ENCODE results near the gene GFRA3.
"Not testable (repeated sequence)": the region's sequence is repeated elsewhere in the genome, so short reads cannot be mapped to it uniquely, and the experiment has no call there.

Gene GFRA3, protein sequence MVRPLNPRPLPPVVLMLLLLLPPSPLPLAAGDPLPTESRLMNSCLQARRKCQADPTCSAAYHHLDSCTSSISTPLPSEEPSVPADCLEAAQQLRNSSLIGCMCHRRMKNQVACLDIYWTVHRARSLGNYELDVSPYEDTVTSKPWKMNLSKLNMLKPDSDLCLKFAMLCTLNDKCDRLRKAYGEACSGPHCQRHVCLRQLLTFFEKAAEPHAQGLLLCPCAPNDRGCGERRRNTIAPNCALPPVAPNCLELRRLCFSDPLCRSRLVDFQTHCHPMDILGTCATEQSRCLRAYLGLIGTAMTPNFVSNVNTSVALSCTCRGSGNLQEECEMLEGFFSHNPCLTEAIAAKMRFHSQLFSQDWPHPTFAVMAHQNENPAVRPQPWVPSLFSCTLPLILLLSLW

DNA sequence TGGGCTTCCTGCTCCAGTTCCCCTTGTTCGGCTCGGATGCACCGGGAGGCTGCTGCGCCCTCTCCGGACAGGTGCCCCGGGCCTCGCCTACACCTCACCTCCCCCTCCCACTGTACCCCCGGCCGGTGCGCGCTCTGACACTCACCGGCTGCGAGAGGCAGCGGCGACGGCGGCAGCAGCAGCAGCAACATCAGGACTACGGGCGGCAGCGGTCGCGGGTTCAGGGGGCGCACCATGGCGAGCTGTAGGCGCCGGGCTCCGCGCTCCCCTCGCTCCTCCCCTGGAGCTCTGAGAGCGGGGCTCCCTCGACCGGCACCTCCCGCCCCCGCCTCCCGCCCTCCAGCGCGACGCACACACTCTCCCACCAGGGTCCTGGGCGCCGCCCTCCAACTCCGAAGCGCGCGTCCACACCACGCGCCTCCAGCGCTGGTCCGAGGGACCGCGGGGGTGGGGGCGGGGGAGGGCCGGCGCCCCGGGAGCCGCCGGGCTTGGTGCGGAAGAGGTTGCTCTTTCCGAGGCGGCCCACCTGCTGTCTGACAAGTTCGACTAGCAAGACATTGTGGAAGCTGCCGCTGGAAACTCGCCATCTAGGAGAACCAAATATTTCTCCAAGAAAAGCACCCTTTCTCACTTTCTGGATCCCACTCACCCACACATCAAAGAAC, at the start of gene GFRA3:
Gene GFRA3 (minus strand): TSS at position 433 of the 665 bp plus-strand sequence. CDS start 197 bp downstream, at position 236.
- no peak for DNase-seq

DNA sequence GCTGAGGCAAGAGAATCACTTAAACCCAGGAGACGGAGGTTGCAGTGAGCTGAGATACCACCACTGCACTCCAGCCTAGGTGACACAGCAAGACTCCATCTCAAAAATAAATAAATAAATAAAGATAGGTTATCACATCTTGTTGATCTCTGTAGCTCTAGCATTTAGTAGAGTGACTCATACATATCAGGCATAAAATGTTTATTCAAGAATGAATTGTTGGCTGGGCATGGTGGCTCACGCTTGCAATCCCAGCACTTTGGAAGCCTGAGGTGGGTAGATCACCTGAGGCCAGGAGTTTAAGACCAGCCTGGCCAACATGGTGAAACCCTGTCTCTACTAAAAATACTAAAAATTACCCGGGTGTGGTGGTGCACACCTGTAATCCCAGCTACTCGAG, 43.8 kb upstream of the GFRA3 start:
- DNase-seq, result not testable (repeated sequence)

DNA sequence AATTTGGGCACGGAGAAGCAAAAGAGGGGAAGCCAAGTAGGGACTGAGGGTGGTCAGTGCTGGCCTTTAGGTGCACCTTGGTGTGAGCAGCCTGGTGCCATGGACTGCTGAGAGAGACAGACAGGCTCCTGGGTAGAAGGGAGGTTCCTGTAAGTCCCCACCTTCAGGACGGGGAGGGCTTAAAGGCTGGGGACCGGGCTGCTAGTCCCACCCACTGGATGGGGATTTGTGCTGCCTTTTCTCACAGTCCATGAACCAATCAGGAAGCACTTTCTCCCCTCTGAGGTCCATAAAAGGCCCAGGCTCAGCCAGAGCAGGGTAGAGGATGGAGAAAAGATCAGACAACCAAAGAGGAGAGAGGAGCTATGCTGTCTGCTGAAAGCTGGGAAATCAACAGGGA, 41.9 kb upstream of the GFRA3 start:
- no peak for DNase-seq

DNA sequence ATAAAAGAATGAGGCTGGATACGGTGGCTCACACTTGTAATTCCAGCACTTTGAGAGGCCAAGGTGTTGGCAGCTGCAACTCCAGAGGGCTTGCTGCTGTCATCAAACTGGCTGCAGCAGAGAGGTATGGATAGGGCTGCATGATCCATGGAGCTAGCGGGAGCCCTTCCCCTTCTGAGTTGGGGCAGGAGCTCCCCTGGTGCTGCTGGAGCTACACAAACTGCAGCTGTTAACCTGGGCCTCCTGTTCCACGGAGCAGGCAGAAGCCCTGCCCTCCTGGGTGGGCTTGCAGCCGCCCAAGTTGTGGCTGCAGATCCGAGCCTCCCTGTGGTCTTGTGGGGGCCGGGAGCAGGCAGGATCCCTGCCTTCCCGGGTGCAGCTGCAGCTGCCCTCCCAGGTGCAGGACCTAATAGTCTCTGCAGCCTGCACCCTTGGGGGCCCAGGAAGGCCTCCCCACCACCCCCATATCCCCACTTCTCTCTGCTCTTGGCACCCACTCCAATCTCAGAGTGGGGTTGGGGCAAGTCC, 41.4 kb upstream of the GFRA3 start:
- DNase-seq, result no peak

DNA sequence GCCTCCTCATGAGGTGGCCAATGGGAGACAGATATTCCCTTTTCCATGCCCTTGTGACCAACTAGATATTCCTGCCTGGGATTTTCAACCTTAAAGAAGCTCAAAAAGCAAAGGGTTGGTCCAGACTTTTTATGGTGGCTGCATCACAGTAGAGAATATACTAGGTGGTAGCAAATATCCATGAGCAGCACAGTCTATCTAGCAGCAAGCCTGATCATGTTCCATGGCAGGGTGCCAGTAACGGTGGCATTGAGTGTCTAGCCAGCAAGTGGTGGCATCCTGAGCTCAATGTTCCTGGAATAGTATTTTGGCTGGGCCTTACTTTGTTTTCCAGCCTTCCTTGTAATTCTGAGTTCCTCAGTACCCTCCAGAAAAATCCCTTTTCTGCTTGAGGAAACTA, 31.4 kb upstream of the GFRA3 start:
- no peak for DNase-seq

DNA sequence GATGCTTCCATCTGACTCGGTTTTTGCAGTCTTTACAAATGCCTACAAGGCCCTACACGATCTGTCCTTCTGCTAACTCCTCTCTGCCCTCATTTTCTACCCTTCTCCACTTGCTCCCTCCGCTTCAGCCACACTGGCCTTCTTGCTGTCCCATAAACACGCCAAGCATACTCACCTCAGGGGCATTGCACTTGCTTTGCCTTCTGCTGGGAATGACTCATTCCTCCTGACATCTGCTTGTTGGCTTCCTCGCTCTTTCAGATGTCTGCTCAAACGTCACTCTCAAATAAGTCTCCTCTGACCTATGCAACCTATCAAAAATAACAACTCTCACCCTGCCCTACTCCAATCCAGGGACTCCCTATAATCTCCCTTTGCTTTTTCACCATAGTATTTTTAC, 29.0 kb upstream of the GFRA3 start:
- no peak for DNase-seq

DNA sequence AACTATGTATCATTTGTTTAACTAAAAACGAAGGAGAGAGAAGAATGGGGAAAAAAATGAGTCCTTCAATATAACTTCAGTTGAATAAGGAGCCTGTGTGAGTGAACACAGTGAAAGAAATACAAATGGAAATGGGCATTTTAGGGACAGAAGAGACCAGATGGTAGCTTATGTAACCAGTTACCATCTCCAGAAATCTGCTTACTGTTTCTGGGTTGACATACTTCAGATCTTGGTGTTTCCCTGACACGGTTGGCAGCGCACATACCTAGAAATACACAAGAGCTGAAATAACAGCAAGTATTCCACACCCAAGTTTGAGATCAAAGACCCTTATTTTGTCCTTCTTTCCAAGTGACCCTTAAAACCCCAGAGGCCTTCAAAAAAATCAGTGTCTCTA, 14.9 kb upstream of the GFRA3 start:
- no peak for DNase-seq

DNA sequence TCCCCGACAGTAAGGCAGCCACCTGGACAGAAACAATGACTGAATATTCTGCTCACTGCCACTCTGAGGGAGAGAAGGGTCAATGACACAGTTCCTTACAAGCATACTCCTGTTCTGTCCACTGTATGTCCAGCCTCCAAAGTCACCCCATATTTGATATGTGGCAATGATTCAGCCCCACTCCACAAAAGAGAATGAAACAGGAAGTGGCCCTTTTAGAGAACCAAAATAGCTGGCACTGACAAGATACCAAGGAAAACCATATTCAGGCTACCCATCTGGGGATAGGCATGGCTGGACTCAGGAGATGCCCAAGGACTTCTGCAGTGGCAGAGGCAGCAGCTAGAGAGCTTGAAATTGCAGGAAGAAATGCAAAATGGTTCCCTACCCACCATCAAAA, 12.8 kb upstream of the GFRA3 start:
- no peak for DNase-seq

DNA sequence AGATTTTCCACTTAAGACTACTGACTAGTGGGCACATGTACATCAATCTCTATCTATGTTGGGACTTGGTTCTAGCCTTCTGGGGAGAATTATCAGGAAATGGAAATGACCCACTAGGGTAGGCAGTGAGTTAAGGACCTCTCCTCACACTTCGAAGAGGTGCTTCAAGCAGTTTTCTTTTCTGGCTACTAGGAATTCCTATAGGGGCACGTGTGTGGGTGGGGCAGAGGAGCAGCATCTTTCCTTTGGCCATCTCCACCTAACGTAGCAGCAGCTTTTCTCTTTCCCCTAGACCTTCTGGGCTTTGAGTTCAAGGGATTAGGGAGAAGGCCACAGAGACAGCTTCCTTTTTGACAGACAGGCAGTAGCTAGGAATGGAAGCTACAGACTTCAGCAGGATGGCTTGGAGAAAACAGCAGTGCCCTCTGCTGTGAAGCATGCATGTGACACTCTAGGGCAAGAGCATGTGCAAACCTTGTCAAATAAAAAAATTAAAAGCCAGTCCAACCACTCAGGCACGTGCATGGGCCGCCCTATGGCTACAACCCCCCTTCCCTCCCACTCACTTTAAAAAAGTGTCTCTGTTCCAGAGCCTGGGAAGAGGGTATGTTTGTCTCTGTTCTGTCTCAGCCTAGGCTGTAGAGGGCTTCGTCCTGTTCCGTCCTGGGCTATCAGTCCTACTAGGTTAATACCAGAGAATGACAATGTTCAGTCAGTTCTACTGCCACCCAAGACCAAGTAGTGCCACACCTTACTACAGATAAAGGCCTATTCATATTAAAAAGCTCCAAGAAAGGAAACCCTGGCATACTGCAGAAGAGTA, 8.7 kb upstream of the GFRA3 start:
- DNase-seq, result no peak

DNA sequence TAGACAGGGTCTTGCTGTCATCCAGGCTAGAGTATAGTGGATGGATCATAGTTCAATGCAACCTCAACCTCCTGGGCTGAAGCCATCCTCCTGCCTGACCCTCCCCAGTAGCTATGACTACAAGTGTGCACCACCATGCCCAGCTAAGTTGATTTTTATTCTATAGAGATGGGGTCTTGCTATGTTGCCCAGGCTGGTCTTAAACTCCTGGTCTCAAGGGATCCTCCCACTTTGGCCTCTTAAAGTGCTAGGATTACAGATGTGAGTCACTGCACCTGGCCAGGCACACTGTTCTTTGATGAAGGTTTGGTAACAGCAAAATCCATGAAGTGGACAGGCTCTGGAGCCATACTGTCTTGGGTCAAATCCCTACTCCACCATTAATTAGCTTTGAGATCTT, 6.5 kb upstream of the GFRA3 start:
- no peak for DNase-seq

DNA sequence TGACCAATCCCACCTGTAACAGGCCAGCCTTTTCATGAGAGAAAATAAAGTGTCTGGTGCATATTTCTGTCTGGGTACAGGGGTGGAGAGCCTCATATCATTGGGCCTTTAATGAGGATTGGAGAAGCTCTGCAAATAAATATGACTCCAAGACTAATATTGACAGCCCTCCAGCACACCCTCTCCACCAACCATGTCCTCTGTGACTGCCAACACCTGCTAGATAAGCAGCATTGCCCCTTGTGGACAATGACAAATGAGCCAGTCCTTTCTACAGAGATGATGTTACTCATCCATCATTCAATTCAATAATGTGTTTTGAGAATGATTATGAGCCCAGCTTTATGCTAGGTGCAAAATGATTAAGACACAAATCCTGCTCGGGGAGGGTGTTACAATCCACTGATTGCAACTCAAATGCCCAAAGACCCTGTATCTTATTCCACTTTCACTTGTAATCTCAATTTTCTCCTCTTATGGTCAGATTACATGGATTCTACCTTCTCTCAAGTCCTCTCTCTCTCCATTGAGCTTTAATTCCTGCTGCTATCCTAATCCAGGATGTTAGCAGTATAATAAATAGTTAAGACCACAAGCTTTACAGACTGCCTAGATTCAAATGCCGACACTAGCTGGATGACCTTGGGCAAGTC, 2.1 kb upstream of the GFRA3 start:
- no peak for DNase-seq

DNA sequence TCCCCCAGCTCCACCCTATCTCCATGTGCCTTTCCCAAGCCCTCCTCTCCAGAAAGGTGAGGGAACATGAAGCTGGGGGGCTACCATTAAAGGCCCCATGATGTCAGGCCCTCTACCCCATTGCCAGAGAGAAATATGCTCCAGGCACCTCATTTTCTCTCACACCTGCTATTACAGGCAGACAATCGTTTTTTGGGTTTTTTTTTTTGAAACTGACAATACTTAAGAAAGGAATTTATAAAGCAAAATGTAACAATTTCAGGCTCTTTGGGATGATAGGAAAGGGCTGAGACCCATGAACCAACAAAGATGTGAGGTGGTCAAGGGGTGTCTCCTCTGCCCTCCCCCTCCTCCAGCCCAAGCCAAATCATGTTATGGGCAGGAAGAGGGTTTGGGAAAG, 1.5 kb upstream of the GFRA3 start:
- DNase-seq, result no peak

DNA sequence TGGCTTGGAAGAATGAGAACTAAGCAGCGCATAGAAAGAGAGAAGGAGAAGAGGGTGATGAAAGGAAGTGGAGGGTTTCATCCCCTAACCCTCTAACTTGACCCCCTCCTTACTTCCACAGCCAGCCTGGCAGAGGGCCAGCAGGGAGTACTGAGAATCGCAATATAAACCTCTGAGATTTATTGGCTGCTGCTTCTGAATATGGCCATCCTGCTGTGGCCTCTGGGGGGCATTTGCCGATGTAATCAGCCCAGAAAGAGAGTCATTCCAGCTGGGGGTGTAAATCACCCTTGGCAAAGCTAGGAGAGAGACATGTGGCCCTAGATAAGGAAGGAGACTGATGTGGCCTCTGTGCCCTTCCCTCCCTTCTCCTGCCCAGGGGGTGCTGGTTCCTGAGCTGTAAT, 960 bp upstream of the GFRA3 start:
- DNase-seq, result no peak

DNA sequence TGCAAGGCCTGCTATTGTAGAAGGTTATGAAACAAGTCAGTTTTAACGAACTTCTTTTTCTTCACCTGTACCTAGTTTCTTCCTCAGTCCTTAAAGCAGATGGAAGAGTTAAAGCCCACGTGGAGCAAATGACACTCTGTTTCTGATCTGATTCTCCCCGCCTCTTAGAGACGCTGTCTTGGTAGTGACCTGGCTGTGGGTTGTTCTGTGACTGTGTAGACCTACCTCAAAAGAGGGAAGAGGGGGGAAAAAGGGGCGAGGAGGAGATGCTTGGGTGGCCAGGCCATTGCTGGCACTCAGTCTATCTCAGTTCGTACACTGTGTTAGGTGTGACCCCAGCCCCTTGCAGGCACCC, 610 bp downstream of the GFRA3 start:
- DNase-seq, result no peak

DNA sequence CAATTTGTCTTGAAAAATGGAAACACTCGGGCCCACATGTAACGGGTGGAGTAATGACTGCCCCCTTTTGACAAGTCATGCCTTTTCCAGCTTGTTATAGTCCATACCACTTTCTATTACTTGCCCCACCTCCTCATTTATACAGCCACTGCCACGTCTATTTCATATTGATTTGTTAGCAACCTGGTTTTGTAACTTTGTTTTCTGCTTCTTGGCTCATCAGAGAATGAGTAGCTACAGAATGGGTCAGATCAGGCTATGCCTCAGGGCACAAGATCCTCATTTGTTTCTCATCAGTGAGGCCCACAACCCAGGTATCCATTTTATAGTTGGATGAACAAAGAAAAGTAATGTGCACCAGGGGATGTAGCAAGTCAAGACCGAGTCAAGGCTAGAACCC, 1.7 kb downstream of the GFRA3 start:
- no peak for DNase-seq

DNA sequence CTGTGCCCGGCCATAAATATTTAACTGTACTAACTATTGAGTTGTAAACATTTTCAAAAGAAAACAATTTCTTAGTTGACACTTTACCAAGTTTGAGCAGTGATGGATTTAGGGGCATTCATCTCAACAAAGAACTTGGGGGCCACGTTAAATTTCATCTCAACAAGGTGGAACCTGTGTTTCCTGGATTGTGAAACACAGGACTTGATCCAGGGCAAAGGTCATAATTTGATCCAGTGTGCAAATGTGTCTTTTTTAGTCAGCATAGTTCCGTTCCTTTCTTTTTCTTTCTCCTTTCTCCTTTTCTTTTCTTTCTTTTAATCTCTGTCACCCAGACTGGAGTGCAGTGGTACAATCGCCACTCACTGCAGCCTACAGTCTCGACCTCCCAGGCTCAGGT, 3.1 kb downstream of the GFRA3 start:
- DNase-seq, result no peak

DNA sequence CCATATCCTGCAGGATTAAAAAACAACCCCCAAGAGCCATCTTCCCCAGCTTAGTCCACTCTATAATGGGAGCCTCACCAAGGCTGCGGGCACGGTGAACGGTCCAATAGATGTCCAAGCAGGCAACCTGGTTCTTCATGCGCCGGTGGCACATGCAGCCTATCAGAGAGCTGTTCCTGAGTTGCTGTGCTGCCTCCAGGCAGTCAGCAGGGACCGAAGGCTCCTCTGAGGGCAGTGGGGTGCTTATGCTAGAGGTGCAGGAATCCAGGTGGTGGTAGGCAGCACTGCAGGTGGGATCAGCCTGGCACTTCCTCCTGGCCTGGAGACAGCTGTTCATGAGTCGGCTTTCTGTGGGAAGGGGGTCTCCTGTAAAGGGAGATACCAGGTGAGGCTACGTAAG, 10.2 kb downstream of the GFRA3 start:
- DNase-seq, result no peak

DNA sequence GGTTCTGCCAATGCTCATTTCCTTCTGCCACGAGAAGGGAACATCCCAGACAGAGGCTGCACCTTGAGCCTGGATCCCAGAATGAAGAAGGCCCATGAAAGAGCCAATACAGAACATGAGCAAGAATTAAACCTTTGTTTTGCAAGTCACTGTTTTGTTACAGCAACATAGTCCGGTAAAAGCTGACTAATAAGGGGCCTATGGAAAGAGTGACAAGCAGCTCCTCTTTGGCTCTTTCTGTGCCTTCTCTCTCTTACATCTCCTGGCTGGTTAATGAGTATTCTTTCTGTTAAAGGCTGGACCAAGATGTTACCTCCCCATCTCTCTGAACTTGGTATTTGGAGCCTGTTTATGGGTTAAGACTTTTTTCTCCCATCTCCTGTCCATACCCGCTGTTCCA, 10.8 kb downstream of the GFRA3 start:
- DNase-seq, result no peak

DNA sequence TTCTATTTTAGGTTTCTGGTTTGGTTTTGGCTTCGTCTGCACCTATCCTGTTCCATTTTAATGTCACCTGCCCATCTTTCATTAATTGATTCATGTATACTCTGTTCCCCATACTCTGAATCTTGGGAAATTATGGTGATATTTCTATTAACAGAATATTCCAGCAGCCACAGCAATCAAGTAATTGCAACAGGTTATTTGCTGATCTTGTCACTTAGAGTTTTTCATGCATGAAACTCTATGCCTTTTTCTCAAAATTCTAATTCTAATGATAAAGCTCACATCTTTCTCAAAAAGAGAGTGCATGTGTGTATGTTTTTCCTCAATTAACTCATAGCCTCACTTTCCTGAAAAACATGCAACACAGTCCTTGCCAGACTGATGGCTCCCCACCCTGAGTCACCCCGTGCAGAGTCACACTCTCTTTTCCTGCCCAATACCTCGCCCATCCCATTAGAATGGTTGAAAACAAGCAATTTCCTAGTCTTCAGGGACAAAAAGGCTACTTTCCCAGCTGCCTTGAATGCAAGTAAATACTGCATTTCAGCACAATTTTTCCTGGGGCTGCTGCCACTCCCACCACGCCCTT, 15.6 kb downstream of the GFRA3 start:
- no peak for DNase-seq

DNA sequence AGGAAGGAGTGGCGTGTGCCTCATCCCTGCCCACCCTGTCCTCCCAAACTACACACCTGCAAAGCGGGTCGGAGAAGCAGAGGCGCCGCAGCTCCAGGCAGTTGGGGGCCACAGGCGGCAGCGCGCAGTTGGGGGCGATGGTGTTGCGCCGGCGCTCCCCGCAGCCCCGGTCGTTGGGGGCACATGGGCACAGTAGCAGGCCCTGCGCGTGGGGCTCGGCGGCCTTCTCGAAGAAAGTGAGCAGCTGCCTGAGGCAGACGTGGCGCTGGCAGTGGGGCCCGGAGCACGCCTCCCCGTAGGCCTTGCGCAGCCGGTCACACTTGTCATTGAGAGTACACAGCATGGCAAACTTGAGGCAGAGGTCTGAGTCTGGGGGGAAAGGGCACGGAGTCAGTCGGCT, 16.8 kb downstream of the GFRA3 start:
- no peak for DNase-seq

DNA sequence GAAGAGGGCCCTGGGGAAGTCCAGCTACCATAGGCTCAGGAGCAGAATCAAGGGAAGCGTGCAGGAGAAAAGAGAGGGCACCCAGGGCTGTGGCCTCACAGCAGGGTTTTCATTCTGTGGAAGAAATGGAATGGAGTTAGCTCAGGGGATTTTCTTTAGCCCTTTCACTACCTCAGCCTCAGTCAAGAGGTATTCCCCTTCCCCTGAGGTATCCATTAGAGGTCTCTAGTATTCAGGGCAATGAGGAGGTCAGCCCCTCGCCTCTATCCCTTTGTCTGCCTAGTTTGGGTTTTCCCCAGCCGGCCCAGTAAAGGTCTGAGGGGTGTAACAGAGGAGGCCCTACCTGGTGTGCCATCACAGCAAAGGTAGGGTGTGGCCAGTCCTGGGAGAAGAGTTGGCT, 21.5 kb downstream of the GFRA3 start:
- no peak for DNase-seq

DNA sequence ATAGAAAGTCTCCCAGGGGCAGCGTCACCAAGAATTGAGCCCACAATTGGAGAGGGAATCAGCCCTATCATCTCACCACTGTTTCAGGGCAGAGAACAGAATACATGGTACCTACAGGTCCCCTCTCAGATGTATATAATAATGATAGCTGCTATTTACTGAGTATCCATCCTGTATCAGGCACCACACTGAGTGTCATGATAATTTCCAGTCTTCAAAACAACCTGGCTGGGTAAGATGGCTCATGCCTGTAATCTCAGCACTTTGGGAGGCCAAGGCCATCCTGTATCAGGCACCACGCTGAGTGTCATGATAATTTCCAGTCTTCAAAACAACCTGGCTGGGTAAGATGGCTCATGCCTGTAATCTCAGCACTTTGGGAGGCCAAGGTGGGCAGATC, 26.6 kb downstream of the GFRA3 start:
- DNase-seq, result not testable (repeated sequence)

DNA sequence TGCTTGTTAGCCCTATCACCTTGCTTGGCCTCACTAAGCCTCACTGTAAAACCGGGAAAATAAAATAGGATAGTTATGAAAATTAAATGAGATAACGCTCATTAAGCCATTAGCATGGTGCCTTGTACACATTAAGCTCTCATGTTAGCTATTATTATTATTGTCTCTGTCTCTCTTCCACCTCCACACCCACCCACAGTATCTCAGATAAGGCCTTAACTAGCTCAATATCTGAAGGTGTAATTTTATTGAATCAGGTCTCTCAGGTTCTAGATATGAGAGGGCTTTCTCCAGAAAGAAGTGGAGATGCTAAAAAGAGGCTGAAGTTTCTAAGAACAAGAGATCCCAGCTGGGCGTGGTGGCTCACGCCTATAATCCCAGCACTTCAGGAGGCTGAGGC, 27.6 kb downstream of the GFRA3 start:
- DNase-seq, result no peak

Data from CD4-positive, alpha-beta T cell treated with Interleukin-21 for 1 hour (primary cell).